Caco-2 (cell line): ENCODE data around the gene PIBF1. TPM values are rescaled to one million over a fixed set of nuclear protein-coding genes. Genes with fewer than 3 reads are reported as not detected.

Source experiments
- BruUV-seq: library from RNA; stranded (reverse); fragments of 400-500 nt; replicated peaks from 2 replicates; lab custom pipeline; 2021; lab: Mats Ljungman, UMichigan
- CTCF ChIA-PET: fragments of 300-600 bp; sonication (Branson Sonifier 250); formaldehyde crosslinking; loops from one replicate; lab custom pipeline; 2022; ENCODE audit warnings: antibody characterized with exemption; lab: Charles Lee
- POLR2A ChIA-PET: fragments of 300-600 bp; sonication (Branson Sonifier 250); formaldehyde crosslinking; loops from one replicate; lab custom pipeline; 2022; ENCODE audit warnings: antibody characterized with exemption; lab: Charles Lee
- DNase-seq, 2 experiments: peaks; one replicate each; pipeline versions ENCODE4 v3.0.0 to v3.0.0-alpha.2; 2020 to 2022
- H3K27me3 ChIP-seq: replicated peaks from 2 replicates; pipeline ENCODE4 v1.6.0; 2011; ENCODE audit warnings: low read length; ENCODE audit not compliant: control insufficient read depth, insufficient read depth
- H3K36me3 ChIP-seq: 2 replicates; pipeline ENCODE4 v1.5.1; 2011; ENCODE audit warnings: low read length; ENCODE audit not compliant: control insufficient read depth, insufficient read depth
- H3K4me1 ChIP-seq: fragments of 250-450 bp; sonication (Bioruptor Pico); 2 replicates; pipeline ENCODE4 v1.5.1; 2020; ENCODE audit warnings: mild to moderate bottlenecking
- H3K4me3 ChIP-seq: 2 replicates; pipeline ENCODE4 v1.5.1; 2011; ENCODE audit warnings: low read depth, mild to moderate bottlenecking, control low read depth, low read length
- H3K9me3 ChIP-seq: fragments of 250-450 bp; sonication (Bioruptor Pico); 2 replicates; pipeline ENCODE4 v1.5.1; 2020; ENCODE audit warnings: mild to moderate bottlenecking, moderate library complexity
- H3K27ac Mint-ChIP-seq: one replicate; pipeline ENCODE4 v1.8.0; 2022; ENCODE audit warnings: mixed read lengths; ENCODE audit not compliant: unreplicated experiment
- H3K27me3 Mint-ChIP-seq: one replicate; pipeline ENCODE4 v1.8.0; 2022; ENCODE audit warnings: mixed read lengths; ENCODE audit not compliant: insufficient read depth, unreplicated experiment
- H3K36me3 Mint-ChIP-seq: one replicate; pipeline ENCODE4 v1.8.0; 2022; ENCODE audit warnings: mild to moderate bottlenecking, mixed read lengths; ENCODE audit not compliant: insufficient read depth, unreplicated experiment
- H3K4me1 Mint-ChIP-seq: one replicate; pipeline ENCODE4 v1.8.0; 2022; ENCODE audit warnings: low read depth, mixed read lengths; ENCODE audit not compliant: unreplicated experiment
- H3K4me3 Mint-ChIP-seq: one replicate; pipeline ENCODE4 v1.8.0; 2022; ENCODE audit warnings: mild to moderate bottlenecking, moderate library complexity, mixed read lengths; ENCODE audit not compliant: unreplicated experiment
- H3K9me3 Mint-ChIP-seq: one replicate; pipeline ENCODE4 v1.8.0; 2022; ENCODE audit warnings: mixed read lengths; ENCODE audit not compliant: unreplicated experiment
- intact Hi-C: fragments of 100-400 bp; cut with micrococcal nuclease; formaldehyde crosslinking; loops from one replicate; pipeline ENCODE4 v1.10.0; 2022; ENCODE audit not compliant: unreplicated experiment
- total RNA-seq: library from RNA; stranded (reverse); gene quantifications from 2 replicates; pipeline ENCODE4 v1.2.3, GENCODE V29; 2022
- TF ChIP-seq, protein P1 (sequence below), 2 experiments: fragments of 200-600 bp in 1 of 2; IDR thresholded peaks; 1 replicate in 1 of 2; 2 replicates in 1 of 2; pipeline versions ENCODE4 v1.5.1 to v1.8.0; 2011 to 2022; ENCODE audit warnings: antibody characterized with exemption in 1 of 2, control low read depth in 1 of 2, inconsistent platforms in 1 of 2, low read depth in 1 of 2, low read length in 1 of 2, mild to moderate bottlenecking in 1 of 2, moderate library complexity in 1 of 2; ENCODE audit not compliant: insufficient read depth in 1 of 2, severe bottlenecking in 1 of 2, unreplicated experiment in 1 of 2

Gene PIBF1
- total RNA-seq, 1 experiment from 2014 or later, result 13.4 TPM

DNA sequence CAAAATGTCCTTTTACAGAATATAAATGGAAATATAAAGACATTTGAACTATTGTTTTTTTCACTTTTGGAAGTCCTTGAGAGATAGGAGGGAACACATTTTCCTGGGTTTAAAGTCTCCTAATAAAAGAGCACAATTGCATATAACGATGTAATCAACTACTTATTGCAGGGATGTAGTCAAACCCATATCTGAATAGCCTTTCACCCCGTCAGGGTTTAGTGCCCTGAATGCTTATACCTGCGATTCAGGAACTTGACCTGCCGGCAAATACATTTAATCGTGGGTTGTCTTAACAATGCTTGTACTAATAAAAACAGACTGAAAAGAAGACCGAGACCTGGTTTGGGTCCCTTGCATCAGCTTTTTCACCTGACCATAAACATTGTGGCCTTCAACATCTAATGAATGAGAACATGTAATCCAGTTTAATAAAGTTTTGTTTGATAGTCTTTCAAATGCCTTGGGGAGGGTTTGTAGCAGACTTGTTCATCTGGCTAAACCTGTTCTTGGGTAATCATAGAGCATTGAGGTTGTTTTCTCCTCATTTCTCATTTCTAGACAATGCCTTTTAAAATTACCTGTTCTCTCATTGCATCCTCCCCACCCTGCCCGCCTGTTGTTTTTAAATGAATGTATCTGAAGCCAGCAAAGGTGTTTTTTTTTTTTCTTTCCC, 283.9 kb downstream of the PIBF1 start:
- POLR2A ChIA-PET, result no interaction called here
- H3K36me3 ChIP-seq, result 0 out of 2 replicates have a peak, but pooled peaks cover 8% of the 10 kb centered on the region
- no peak overlapping the region for H3K4me3 ChIP-seq
- TF ChIP-seq, protein P1, sequence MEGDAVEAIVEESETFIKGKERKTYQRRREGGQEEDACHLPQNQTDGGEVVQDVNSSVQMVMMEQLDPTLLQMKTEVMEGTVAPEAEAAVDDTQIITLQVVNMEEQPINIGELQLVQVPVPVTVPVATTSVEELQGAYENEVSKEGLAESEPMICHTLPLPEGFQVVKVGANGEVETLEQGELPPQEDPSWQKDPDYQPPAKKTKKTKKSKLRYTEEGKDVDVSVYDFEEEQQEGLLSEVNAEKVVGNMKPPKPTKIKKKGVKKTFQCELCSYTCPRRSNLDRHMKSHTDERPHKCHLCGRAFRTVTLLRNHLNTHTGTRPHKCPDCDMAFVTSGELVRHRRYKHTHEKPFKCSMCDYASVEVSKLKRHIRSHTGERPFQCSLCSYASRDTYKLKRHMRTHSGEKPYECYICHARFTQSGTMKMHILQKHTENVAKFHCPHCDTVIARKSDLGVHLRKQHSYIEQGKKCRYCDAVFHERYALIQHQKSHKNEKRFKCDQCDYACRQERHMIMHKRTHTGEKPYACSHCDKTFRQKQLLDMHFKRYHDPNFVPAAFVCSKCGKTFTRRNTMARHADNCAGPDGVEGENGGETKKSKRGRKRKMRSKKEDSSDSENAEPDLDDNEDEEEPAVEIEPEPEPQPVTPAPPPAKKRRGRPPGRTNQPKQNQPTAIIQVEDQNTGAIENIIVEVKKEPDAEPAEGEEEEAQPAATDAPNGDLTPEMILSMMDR (IDR thresholded peaks at IDR 0.05; ENCODE audit: insufficient read depth in 1 of 2, low read depth in 1 of 2, low read length in 1 of 2, severe bottlenecking in 1 of 2, unreplicated experiment in 1 of 2), result no peak
- Mint-ChIP-seq H3K36me3 (peaks cover 94% of the 10 kb centered on the region), H3K27me3 (no peaks in the 10 kb centered on the region), H3K4me3 (peak overlapping the region; percentile 33), H3K4me1 (peaks cover 50% of the 10 kb centered on the region), H3K9me3 (no peaks in the 10 kb centered on the region), H3K27ac (peak overlapping the region; percentile 55)
- no peaks in the 10 kb centered on the region for H3K9me3 ChIP-seq
- CTCF ChIA-PET, result no interaction called here
- no TSS peak for BruUV-seq
- H3K4me1 ChIP-seq, result peaks cover 85% of the 10 kb centered on the region
- no peaks in the 10 kb centered on the region for H3K27me3 ChIP-seq
- peak in 1 of 2 experiments; percentile 74 for DNase-seq
- intact Hi-C loops, result loop anchor here (2.0 to 5.0 kb wide), 2 partner anchors 37 to 331 kb away; no protein-coding TSS in a partner anchor

Other genes starting within 250 kb of the PIBF1 start
- gene MZT1, start 54.5 kb upstream of the PIBF1 start, total RNA-seq, result 20.1 and 22.9 TPM in 2 replicates
- 25.8 and 27.5 TPM in 2 replicates for gene BORA, start 54.2 kb upstream of the PIBF1 start, total RNA-seq
- gene DIS3, start 233 bp upstream of the PIBF1 start, total RNA-seq, result 37.6 and 38.4 TPM in 2 replicates